ENCODE results near the gene STK32C. TPM values are rescaled to one million over a fixed set of nuclear protein-coding genes. Genes with fewer than 3 reads are reported as not detected.
"Not testable (repeated sequence)": the region's sequence is repeated elsewhere in the genome, so short reads cannot be mapped to it uniquely, and the experiment has no call there.

The STK32C gene
- total RNA-seq, 1 donor from 2014 or later = 19.6 TPM

DNA sequence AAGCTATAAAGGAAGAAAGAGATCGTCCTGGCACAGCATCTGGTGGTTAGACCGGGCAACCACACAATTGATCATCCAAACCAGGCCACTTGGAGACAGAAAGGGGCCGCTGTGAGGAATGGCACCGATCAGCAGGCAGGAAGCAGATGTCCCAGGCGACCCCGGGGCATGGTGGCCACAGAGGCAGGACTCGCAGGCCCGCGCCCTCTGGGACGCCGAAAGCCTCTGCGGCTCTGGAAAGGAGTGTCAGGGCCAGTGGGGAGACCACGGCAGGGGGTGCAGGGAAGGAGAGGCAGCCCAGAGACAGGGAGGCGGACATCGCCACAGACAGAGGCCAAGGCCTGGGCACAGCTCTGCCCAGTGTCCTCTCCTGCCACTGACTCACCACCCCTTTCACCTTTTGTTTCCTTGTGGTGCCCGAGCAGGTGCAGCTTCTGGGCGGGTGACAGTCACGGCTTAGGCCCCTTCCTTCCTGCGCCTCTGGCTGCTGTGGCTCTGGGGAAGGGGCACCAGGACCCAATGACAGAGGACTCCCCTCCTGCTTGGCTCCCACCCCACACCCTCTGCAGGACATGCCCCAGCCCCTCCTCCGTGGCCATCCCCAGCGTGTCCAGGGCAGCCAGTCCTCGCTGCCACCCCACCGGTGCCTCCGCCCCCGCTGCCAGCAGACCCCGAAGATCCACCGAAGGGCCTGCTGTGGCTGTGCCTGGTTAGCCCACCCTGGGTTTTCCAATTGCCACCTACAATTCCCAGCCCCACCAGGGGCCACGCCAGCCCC, 10.9 kb downstream of the STK32C start:
- no peak overlapping the region for H3K27ac Mint-ChIP-seq (ENCODE audit: unreplicated experiment)
- peaks cover 19% of the 10 kb centered on the region for H3K4me1 Mint-ChIP-seq
- H3K9me3 Mint-ChIP-seq = no peaks in the 10 kb centered on the region
- no peak overlapping the region for H3K4me3 Mint-ChIP-seq
- TF ChIP-seq, protein P1, sequence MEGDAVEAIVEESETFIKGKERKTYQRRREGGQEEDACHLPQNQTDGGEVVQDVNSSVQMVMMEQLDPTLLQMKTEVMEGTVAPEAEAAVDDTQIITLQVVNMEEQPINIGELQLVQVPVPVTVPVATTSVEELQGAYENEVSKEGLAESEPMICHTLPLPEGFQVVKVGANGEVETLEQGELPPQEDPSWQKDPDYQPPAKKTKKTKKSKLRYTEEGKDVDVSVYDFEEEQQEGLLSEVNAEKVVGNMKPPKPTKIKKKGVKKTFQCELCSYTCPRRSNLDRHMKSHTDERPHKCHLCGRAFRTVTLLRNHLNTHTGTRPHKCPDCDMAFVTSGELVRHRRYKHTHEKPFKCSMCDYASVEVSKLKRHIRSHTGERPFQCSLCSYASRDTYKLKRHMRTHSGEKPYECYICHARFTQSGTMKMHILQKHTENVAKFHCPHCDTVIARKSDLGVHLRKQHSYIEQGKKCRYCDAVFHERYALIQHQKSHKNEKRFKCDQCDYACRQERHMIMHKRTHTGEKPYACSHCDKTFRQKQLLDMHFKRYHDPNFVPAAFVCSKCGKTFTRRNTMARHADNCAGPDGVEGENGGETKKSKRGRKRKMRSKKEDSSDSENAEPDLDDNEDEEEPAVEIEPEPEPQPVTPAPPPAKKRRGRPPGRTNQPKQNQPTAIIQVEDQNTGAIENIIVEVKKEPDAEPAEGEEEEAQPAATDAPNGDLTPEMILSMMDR (conservative IDR thresholded peaks at IDR 0.05) = no peak
- no peak for DNase-seq (ENCODE audit: low read depth, low spot score)
- H3K27me3 Mint-ChIP-seq (ENCODE audit: low read depth) = no peaks in the 10 kb centered on the region
- no peaks in the 10 kb centered on the region for H3K36me3 Mint-ChIP-seq (ENCODE audit: low read depth)

DNA sequence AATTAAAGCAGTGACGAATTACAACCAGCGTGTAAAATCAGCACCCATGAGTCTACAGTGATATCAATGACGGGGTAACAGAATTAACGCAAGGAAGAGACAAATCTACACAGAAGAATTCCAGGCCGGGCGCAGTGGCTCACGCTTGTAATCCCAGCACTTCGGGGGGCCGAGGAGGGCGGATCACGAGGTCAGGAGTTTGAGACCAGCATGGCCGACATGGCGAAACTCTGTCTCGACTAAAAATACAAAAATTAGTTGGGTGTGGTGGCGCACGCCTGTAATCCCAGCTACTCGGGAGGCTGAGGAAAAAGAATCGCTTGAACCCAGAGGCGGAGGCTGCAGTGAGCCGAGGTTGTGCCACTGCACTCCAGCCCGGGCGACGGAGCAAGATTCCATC, 12.3 kb downstream of the STK32C start:
- DNase-seq (ENCODE audit: low read depth, low spot score); H3K4me3 Mint-ChIP-seq; H3K27ac Mint-ChIP-seq (ENCODE audit: unreplicated experiment); H3K9me3 Mint-ChIP-seq; H3K36me3 Mint-ChIP-seq (ENCODE audit: low read depth); H3K27me3 Mint-ChIP-seq (ENCODE audit: low read depth): not testable (repeated sequence)
- H3K4me1 Mint-ChIP-seq = peaks cover 19% of the 10 kb centered on the region

DNA sequence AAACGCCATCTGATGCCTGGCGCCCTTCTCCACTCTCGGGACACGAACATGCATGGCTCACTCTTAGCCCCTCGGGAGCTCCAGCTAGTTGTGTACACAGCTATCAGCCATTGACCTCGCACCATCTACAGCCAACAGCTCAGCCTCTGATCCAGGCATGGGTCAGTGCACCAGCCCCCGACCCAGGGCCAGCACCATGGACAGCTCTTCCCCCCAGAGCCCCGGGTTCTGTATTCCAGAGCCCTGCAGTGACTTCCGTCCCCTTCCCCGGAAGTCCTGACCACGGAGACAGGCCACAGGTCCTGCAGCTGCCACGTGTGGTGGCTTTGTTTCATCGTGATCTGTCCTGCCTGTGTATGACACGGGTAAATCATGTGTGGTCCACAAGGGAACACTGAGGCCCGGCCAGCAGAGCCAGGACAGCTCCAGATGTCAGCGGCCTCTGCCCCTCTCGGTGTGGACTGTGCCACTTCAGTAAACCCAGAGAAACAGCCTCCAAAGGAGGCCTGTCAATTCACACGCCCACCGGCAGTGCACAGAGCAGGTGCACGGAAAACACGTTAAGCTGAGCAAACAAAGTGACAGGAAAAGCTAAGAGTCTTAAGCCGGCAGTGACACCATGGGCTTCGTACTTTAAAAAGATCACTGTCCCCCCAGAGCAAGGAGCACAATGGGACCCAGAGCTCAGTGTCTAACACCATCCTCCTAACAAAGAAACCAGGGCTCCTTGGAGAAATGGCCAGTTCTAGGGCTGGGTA, 13.0 kb downstream of the STK32C start:
- no peaks in the 10 kb centered on the region for H3K9me3 Mint-ChIP-seq
- H3K27ac Mint-ChIP-seq (ENCODE audit: unreplicated experiment) = no peak overlapping the region
- TF ChIP-seq, protein P1 (conservative IDR thresholded peaks at IDR 0.05) = no peak
- H3K4me1 Mint-ChIP-seq = peaks cover 19% of the 10 kb centered on the region
- no peaks in the 10 kb centered on the region for H3K36me3 Mint-ChIP-seq (ENCODE audit: low read depth)
- no peak overlapping the region for H3K4me3 Mint-ChIP-seq
- no peaks in the 10 kb centered on the region for H3K27me3 Mint-ChIP-seq (ENCODE audit: low read depth)
- DNase-seq (ENCODE audit: low read depth, low spot score) = peak; percentile 36

- Mint-ChIP-seq H3K4me1 (peaks cover 19% of the 10 kb centered on the region), H3K27me3 (ENCODE audit: low read depth) (peaks cover 2% of the 10 kb centered on the region), H3K9me3 (no peaks in the 10 kb centered on the region), H3K27ac (ENCODE audit: unreplicated experiment) (peak overlapping the region; percentile 88), H3K4me3 (no peak overlapping the region), H3K36me3 (ENCODE audit: low read depth) (no peaks in the 10 kb centered on the region)
- TF ChIP-seq, protein P1 (conservative IDR thresholded peaks at IDR 0.05) = no peak
- no peak for DNase-seq (ENCODE audit: low read depth, low spot score)
Measured at GRCh38 chr10:132293813-132294520, 13.8 kb downstream of the STK32C start.

DNA sequence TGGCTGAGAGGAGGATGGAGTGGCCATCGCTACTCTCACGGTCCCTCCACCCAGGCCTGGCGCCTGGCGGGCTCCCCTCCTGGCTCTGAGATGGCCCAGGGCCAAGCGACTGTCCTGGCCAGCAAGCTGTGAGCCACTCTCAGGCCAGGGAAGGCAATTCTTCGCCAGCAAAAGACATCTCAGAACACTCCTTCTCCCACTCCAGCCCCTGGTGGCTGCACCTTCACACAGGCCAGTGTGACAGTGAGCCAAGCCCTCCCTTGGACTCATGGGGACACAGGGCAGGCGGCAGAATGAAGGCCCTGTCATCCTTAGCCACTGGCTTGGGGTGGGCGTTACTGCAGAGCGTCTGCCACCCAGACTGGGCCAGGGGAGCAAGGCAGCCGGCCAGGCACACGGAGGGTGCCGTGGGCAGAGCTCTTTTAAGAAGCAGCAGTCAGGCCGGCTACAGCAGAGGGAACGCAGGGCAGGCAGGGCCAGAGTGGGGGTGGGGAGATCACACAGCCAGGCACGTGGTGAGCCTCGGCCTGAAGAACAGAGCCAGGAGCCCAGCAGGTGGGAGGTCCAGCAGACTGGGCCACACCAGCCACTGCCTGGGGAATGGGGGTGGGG, 14.4 kb downstream of the STK32C start:
- H3K27ac Mint-ChIP-seq (ENCODE audit: unreplicated experiment) = no peak overlapping the region
- no peaks in the 10 kb centered on the region for H3K9me3 Mint-ChIP-seq
- TF ChIP-seq, protein P1 (conservative IDR thresholded peaks at IDR 0.05) = no peak
- peaks cover 19% of the 10 kb centered on the region for H3K4me1 Mint-ChIP-seq
- no peak for DNase-seq (ENCODE audit: low read depth, low spot score)
- H3K36me3 Mint-ChIP-seq (ENCODE audit: low read depth) = no peaks in the 10 kb centered on the region
- H3K4me3 Mint-ChIP-seq = no peak overlapping the region
- peaks cover 2% of the 10 kb centered on the region for H3K27me3 Mint-ChIP-seq (ENCODE audit: low read depth)

Measured in neural crest cell (in vitro differentiated cells).